BJ (cell line): ENCODE data around the gene FMR1. TPM values are rescaled to one million over a fixed set of nuclear protein-coding genes. Genes with fewer than 3 reads are reported as not detected.

Experiments used
- CTCF ChIA-PET: fragments of 350-600 bp; formaldehyde crosslinking; extraction: SDS; loops from one replicate; lab custom pipeline; 2021; ENCODE audit warnings: antibody characterized with exemption, inconsistent platforms; lab: Yijun Ruan, JAX
- POLR2A ChIA-PET: fragments of 300-600 bp; sonication (Branson Sonifier 250); formaldehyde crosslinking; extraction: SDS; loops from one replicate; lab custom pipeline; 2021; ENCODE audit warnings: antibody characterized with exemption; lab: Charles Lee
- DNase-seq: peaks from one replicate; pipeline ENCODE4 v3.0.0-alpha.2; 2011; ENCODE audit warnings: low read depth
- H3K27me3 ChIP-seq: 2 replicates; pipeline ENCODE4 v1.6.0; 2011; ENCODE audit warnings: low read length; ENCODE audit not compliant: control insufficient read depth, insufficient read depth
- H3K36me3 ChIP-seq: 2 replicates; pipeline ENCODE4 v1.5.1; 2011; ENCODE audit warnings: low read length; ENCODE audit not compliant: control insufficient read depth, insufficient read depth
- H3K4me3 ChIP-seq: 2 replicates; pipeline ENCODE4 v1.5.1; 2011; ENCODE audit warnings: low read depth, mild to moderate bottlenecking, control low read depth, low read length
- CTCF ChIP-seq: IDR thresholded peaks from 2 replicates; pipeline ENCODE4 v1.5.1; 2011; ENCODE audit warnings: low read depth, mild to moderate bottlenecking, control low read depth, inconsistent platforms, low read length, moderate library complexity; ENCODE audit not compliant: insufficient read depth
- polyA plus RNA-seq: library from polyadenylated mRNA; depleted of rRNA; stranded (reverse); fragments of >200 nt; gene quantifications from 2 replicates; pipeline ENCODE4 v1.2.3, GENCODE V29; 2011

Gene FMR1
- polyA plus RNA-seq, 1 experiment, result 9.1 TPM

- DNase-seq, result no peak
- CTCF ChIA-PET, result no interaction called here
- Histone ChIP-seq H3K36me3 (no peaks in the 10 kb centered on the region), H3K4me3 (no peak overlapping the region), H3K27me3 (no peaks in the 10 kb centered on the region)
- POLR2A ChIA-PET, result no interaction called here
- TF ChIP-seq CTCF, result no peak
Measured at GRCh38 chrX:147927256-147927655, 15.5 kb downstream of the FMR1 start.

- DNase-seq, result no peak
- Histone ChIP-seq H3K36me3 (0 out of 2 replicates have a peak, but pooled peaks cover 2% of the 10 kb centered on the region), H3K4me3 (no peak overlapping the region), H3K27me3 (no peaks in the 10 kb centered on the region)
- ChIA-PET POLR2A (no interaction called here), CTCF (no interaction called here)
- no peak for TF ChIP-seq CTCF
Measured at GRCh38 chrX:147933815-147934214, 22.1 kb downstream of the FMR1 start.

GRCh38 chrX:147935156-147935758 lies 23.5 kb downstream of the FMR1 start:
- 0 out of 2 replicates have a peak, but pooled peaks cover 2% of the 10 kb centered on the region for H3K36me3 ChIP-seq
- DNase-seq, result no peak
- CTCF ChIA-PET, result no interaction called here
- no peak for TF ChIP-seq CTCF
- H3K27me3 ChIP-seq, result no peaks in the 10 kb centered on the region
- POLR2A ChIA-PET, result no interaction called here
- H3K4me3 ChIP-seq, result no peak overlapping the region

- no peak for DNase-seq
- no peaks in the 10 kb centered on the region for H3K36me3 ChIP-seq
- TF ChIP-seq CTCF, result no peak
- H3K27me3 ChIP-seq, result no peaks in the 10 kb centered on the region
- ChIA-PET POLR2A (no interaction called here), CTCF (no interaction called here)
- no peak overlapping the region for H3K4me3 ChIP-seq
Measured at GRCh38 chrX:147945286-147945685, 33.6 kb downstream of the FMR1 start.

- no peak for DNase-seq
- ChIA-PET POLR2A (no interaction called here), CTCF (no interaction called here)
- Histone ChIP-seq H3K36me3 (no peaks in the 10 kb centered on the region), H3K4me3 (no peak overlapping the region), H3K27me3 (no peaks in the 10 kb centered on the region)
- no peak for TF ChIP-seq CTCF
Measured at GRCh38 chrX:147948531-147948930, 36.8 kb downstream of the FMR1 start.
